C1 segment of cervical spinal cord (tissue), 14 donors: ENCODE measurements around the gene AFTPH.

ENCODE experiments used
- DNase-seq, 14 donors: peaks; one replicate each; lab custom pipeline; 2025; lab: John Stamatoyannopoulos, UW

AFTPH gene

GRCh38 chr2:64609227-64609941 is 85.3 kb downstream of the AFTPH start:
- DNase-seq, result peak in 7 of 14 donors; percentile 20 to 67 (median 54)

- no peak for DNase-seq
These were observed 85.8 kb downstream of the AFTPH start for GRCh38 chr2:64609942-64610281.

GRCh38 chr2:64610316-64610855 is 86.3 kb downstream of the AFTPH start:
- no peak for DNase-seq

GRCh38 chr2:64612575-64613195 is 88.6 kb downstream of the AFTPH start:
- no peak for DNase-seq

- no peak for DNase-seq
These were observed 89.1 kb downstream of the AFTPH start for GRCh38 chr2:64613276-64613675.

- DNase-seq, result no peak
These were observed 91.2 kb downstream of the AFTPH start for GRCh38 chr2:64615192-64615763.

- no peak for DNase-seq
These were observed 91.9 kb downstream of the AFTPH start for GRCh38 chr2:64615844-64616536.

- peak in 4 of 14 donors; percentile 14 to 42 (median 22) for DNase-seq
These were observed 93.6 kb downstream of the AFTPH start for GRCh38 chr2:64617631-64618151.

GRCh38 chr2:64620661-64621060 is 96.5 kb downstream of the AFTPH start:
- no peak for DNase-seq

- DNase-seq, result no peak
These were observed 98.5 kb downstream of the AFTPH start for GRCh38 chr2:64622443-64623241.

GRCh38 chr2:64623242-64623850 is 99.2 kb downstream of the AFTPH start:
- no peak for DNase-seq

- no peak for DNase-seq
These were observed 100.0 kb downstream of the AFTPH start for GRCh38 chr2:64624108-64624610.

- no peak for DNase-seq
These were observed 100.7 kb downstream of the AFTPH start for GRCh38 chr2:64624862-64625261.

- no peak for DNase-seq
These were observed 101.4 kb downstream of the AFTPH start for GRCh38 chr2:64625299-64626145.

- DNase-seq, result no peak
These were observed 102.2 kb downstream of the AFTPH start for GRCh38 chr2:64626146-64626809.

- peak in 11 of 14 donors; percentile 17 to 81 (median 54) for DNase-seq
These were observed 103.0 kb downstream of the AFTPH start for GRCh38 chr2:64626963-64627760.

- DNase-seq, result no peak
These were observed 104.0 kb downstream of the AFTPH start for GRCh38 chr2:64627860-64628841.
